Measurements from ENCODE around the gene PTCRA.
"Not testable (repeated sequence)": the region's sequence is repeated elsewhere in the genome, so short reads cannot be mapped to it uniquely, and the experiment has no call there.

PTCRA gene

GRCh38 chr6:42902429-42903263, 13.2 kb upstream of the PTCRA start:
- in situ Hi-C loops (cut with MboI; ENCODE audit: low sequenced_read_pairs), result not testable (repeated sequence)

- in situ Hi-C loops (cut with MboI; ENCODE audit: low sequenced_read_pairs), result no loop called here
Measured at GRCh38 chr6:42904467-42904866, 11.4 kb upstream of the PTCRA start.

GRCh38 chr6:42907336-42907735, 8.5 kb upstream of the PTCRA start:
- in situ Hi-C loops (cut with MboI; ENCODE audit: low sequenced_read_pairs), result no loop called here

GRCh38 chr6:42909835-42910234, 6.0 kb upstream of the PTCRA start:
- in situ Hi-C loops (cut with MboI; ENCODE audit: low sequenced_read_pairs), result no loop called here

- in situ Hi-C loops (cut with MboI; ENCODE audit: low sequenced_read_pairs), result no loop called here
Measured at GRCh38 chr6:42911171-42912021, 4.5 kb upstream of the PTCRA start.

- in situ Hi-C loops (cut with MboI; ENCODE audit: low sequenced_read_pairs), result no loop called here
Measured at GRCh38 chr6:42914546-42914945, 1.3 kb upstream of the PTCRA start.

GRCh38 chr6:42916288-42916687, 435 bp downstream of the PTCRA start:
- in situ Hi-C loops (cut with MboI; ENCODE audit: low sequenced_read_pairs), result no loop called here

- in situ Hi-C loops (cut with MboI; ENCODE audit: low sequenced_read_pairs), result no loop called here
Measured at GRCh38 chr6:42921801-42922200, 5.9 kb downstream of the PTCRA start.

- in situ Hi-C loops (cut with MboI; ENCODE audit: low sequenced_read_pairs), result no loop called here
Measured at GRCh38 chr6:42923666-42924065, 7.8 kb downstream of the PTCRA start.

GRCh38 chr6:42925248-42925857, 9.5 kb downstream of the PTCRA start:
- in situ Hi-C loops (cut with MboI; ENCODE audit: low sequenced_read_pairs), result no loop called here

GRCh38 chr6:42928986-42929820, 13.3 kb downstream of the PTCRA start, which contains the start of gene CNPY3:
Gene CNPY3 (plus strand): TSS chr6:42929480. CDS start chr6:42929571, 91 bp downstream.
- in situ Hi-C loops (cut with MboI; ENCODE audit: low sequenced_read_pairs), result no loop called here

GRCh38 chr6:42929821-42930360, 14.0 kb downstream of the PTCRA start:
- in situ Hi-C loops (cut with MboI; ENCODE audit: low sequenced_read_pairs), result no loop called here

- in situ Hi-C loops (cut with MboI; ENCODE audit: low sequenced_read_pairs), result no loop called here
Measured at GRCh38 chr6:42932412-42932811, 16.6 kb downstream of the PTCRA start.

- in situ Hi-C loops (cut with MboI; ENCODE audit: low sequenced_read_pairs), result no loop called here
Measured at GRCh38 chr6:42933205-42933604, 17.4 kb downstream of the PTCRA start.

- in situ Hi-C loops (cut with MboI; ENCODE audit: low sequenced_read_pairs), result no loop called here
Measured at GRCh38 chr6:42935322-42935721, 19.5 kb downstream of the PTCRA start.

GRCh38 chr6:42936398-42936797, 20.5 kb downstream of the PTCRA start:
- in situ Hi-C loops (cut with MboI; ENCODE audit: low sequenced_read_pairs), result no loop called here

GRCh38 chr6:42937548-42938427, 21.9 kb downstream of the PTCRA start:
- in situ Hi-C loops (cut with MboI; ENCODE audit: low sequenced_read_pairs), result no loop called here

GRCh38 chr6:42938428-42938796, 22.6 kb downstream of the PTCRA start:
- in situ Hi-C loops (cut with MboI; ENCODE audit: low sequenced_read_pairs), result no loop called here
